T-cell (primary cell): ENCODE data around the gene GRM8. TPM values are rescaled to one million over a fixed set of nuclear protein-coding genes. Genes with fewer than 3 reads are reported as not detected.

Experiments
- ATAC-seq, 4 experiments: fragments of 200-7000 bp in 3 of 4; fragments of 150-1000 bp in 1 of 4; cut with Tn5 transposase; replicated peaks in 1 of 4; 1 replicate in 3 of 4; 2 replicates in 1 of 4; pipeline ENCODE4 v1.10.0; 2021; ENCODE audit warnings: moderate library complexity in 3 of 4, mild to moderate bottlenecking in 2 of 4, moderate number of reproducible peaks in 1 of 4
- CTCF ChIA-PET, 2 donors: fragments of 300-600 bp; sonication (Branson Sonifier 250); formaldehyde crosslinking; loops; one replicate each; lab custom pipeline; 2022; ENCODE audit warnings: antibody characterized with exemption in 2 of 2; lab: Charles Lee
- POLR2A ChIA-PET, 2 donors: fragments of 300-600 bp; sonication (Branson Sonifier 250); formaldehyde crosslinking; loops; one replicate each; lab custom pipeline; 2022; ENCODE audit warnings: antibody characterized with exemption in 2 of 2; lab: Charles Lee
- DNase-seq, 35 experiments: peaks; one replicate each; pipeline versions ENCODE4 v3.0.0 to v3.0.0-alpha.2; 2013 to 2023
- H3K27ac ChIP-seq: one replicate; pipeline ENCODE4 v1.5.1; 2013; ENCODE audit warnings: low read length
- H3K27me3 ChIP-seq, 2 experiments: replicated peaks in 1 of 2; 1 replicate in 1 of 2; 2 replicates in 1 of 2; pipeline versions ENCODE4 v1.6.1 to v1.7.0; 2013; ENCODE audit warnings: low read length in 1 of 2, mixed read lengths in 1 of 2; ENCODE audit not compliant: control insufficient read depth in 2 of 2, insufficient read depth in 2 of 2; ENCODE audit errors: extremely low read depth in 1 of 2
- H3K36me3 ChIP-seq, 2 donors: 1 replicate in 1 of 2; 2 replicates in 1 of 2; pipeline versions ENCODE4 v1.6.1 to v1.7.0; 2013; ENCODE audit warnings: low read length in 1 of 2; ENCODE audit not compliant: control insufficient read depth in 2 of 2, insufficient read depth in 1 of 2; ENCODE audit errors: extremely low read depth in 1 of 2
- H3K4me1 ChIP-seq, 2 experiments: 1 replicate in 1 of 2; 2 replicates in 1 of 2; pipeline versions ENCODE4 v1.6.1 to v1.7.0; 2013; ENCODE audit warnings: low read length in 2 of 2, mixed read lengths in 1 of 2; ENCODE audit not compliant: insufficient read depth in 2 of 2, control insufficient read depth in 1 of 2; ENCODE audit errors: extremely low read depth in 1 of 2
- H3K4me3 ChIP-seq, 2 donors: 1 replicate in 1 of 2; 2 replicates in 1 of 2; pipeline versions ENCODE4 v1.5.1 to v1.7.0; 2013; ENCODE audit warnings: mild to moderate bottlenecking in 2 of 2, low read length in 1 of 2, moderate library complexity in 1 of 2; ENCODE audit not compliant: control insufficient read depth in 1 of 2; ENCODE audit errors: extremely low read depth in 1 of 2
- H3K9me3 ChIP-seq: 2 replicates; pipeline ENCODE4 v1.7.0; 2013
- H3K27ac Mint-ChIP-seq, 2 donors: one replicate each; pipeline ENCODE4 v1.8.0; 2020 to 2021; ENCODE audit warnings: mild to moderate bottlenecking in 2 of 2, mixed read lengths in 2 of 2
- H3K27me3 Mint-ChIP-seq, 2 donors: one replicate each; pipeline ENCODE4 v1.8.0; 2021 to 2022; ENCODE audit warnings: mixed read lengths in 2 of 2
- H3K36me3 Mint-ChIP-seq: one replicate; pipeline ENCODE4 v1.8.0; 2021; ENCODE audit warnings: mixed read lengths
- H3K4me1 Mint-ChIP-seq, 3 donors: one replicate each; pipeline ENCODE4 v1.8.0; 2020 to 2022; ENCODE audit warnings: mixed read lengths in 3 of 3, mild to moderate bottlenecking in 1 of 3
- H3K4me3 Mint-ChIP-seq, 3 donors: one replicate each; pipeline ENCODE4 v1.8.0; 2020 to 2022; ENCODE audit warnings: mild to moderate bottlenecking in 3 of 3, mixed read lengths in 3 of 3, moderate library complexity in 3 of 3
- H3K9me3 Mint-ChIP-seq, 3 donors: one replicate each; pipeline ENCODE4 v1.8.0; 2020 to 2022; ENCODE audit warnings: mixed read lengths in 3 of 3
- WGBS: methylation state at CpG from one replicate; pipeline ENCODE4 v1.1.5; 2013; ENCODE audit warnings: missing lambda C conversion rate; ENCODE audit not compliant: insufficient coverage; 5-methylcytosine and 5-hydroxymethylcytosine counted together
- total RNA-seq, 35 experiments: library from RNA in 6 of 35; stranded (reverse) in 6 of 35; fragments of 120-200 nt in 1 of 35; gene quantifications; one replicate each; pipeline versions ENCODE4 v1.2.1 to v1.2.4 and lab custom pipeline; 2013 to 2026

Gene GRM8
- total RNA-seq, 5 donors from 2014 or later (not counting 1 experiment from before 2014, with no cell fraction given): not detected

DNA sequence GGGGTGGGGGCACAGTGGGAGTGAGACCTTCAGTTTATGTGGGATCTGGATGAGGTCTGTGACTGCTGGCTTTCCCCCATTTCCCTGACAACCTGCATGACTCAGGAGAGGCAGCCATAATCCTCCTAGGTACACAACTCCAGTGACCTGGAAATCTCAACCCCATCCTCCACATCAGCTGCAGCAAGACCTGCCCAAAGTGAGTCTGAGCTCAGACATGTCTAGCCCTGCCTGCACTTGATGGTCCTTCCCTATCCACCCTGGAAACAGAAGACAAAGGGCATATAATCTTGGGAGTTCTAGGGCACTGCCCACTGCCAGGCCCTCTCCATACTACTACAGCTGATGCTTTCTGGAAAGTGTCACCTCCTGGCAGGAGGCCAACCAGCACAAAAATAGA is 75.6 kb downstream of the GRM8 start:
- peaks cover 19 to 34% of the 10 kb centered on the region in 2 donors for H3K27me3 Mint-ChIP-seq
- H3K4me1 Mint-ChIP-seq: no peaks in the 10 kb centered on the region

DNA sequence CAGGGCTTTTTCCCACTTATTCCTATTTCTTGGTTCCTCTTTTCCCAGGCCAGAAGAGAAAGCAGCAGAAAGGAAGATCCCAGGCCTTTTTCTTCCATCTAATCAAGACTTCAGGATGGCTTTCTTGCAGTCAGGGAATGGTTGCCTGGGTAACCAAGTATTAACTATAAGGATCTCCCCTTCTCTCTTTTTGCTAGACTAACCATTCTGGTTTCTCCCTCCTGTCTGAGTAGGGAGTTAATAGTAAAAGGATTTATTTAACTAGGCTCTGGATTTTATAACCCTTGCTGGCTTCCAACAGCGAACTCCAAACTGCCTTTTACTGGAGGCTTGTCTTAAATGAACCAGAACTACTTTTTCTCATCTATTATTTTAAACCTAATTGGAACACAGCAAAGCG is 90.4 kb downstream of the GRM8 start:
- CTCF ChIA-PET: no interaction called here
- H3K4me1 ChIP-seq: no peaks in the 10 kb centered on the region
- ATAC-seq (no peak), DNase-seq (no peak)
- H3K27me3 ChIP-seq: peaks cover 0 to 6% of the 10 kb centered on the region in 2 experiments
- H3K9me3 ChIP-seq: no peaks in the 10 kb centered on the region
- no peaks in the 10 kb centered on the region for H3K9me3 Mint-ChIP-seq
- H3K27ac Mint-ChIP-seq: no peak overlapping the region
- WGBS: 60% methylated on average over 1 of the region's 2 CpGs
- H3K4me3 ChIP-seq: no peak overlapping the region
- no peak overlapping the region for H3K4me3 Mint-ChIP-seq
- H3K4me1 Mint-ChIP-seq: no peaks in the 10 kb centered on the region
- H3K36me3 ChIP-seq: no peaks in the 10 kb centered on the region
- no peaks in the 10 kb centered on the region for H3K36me3 Mint-ChIP-seq
- H3K27ac ChIP-seq: no peak overlapping the region
- H3K27me3 Mint-ChIP-seq: peaks cover 11 to 25% of the 10 kb centered on the region in 2 donors
- POLR2A ChIA-PET: no interaction called here

More for the DNA sequence above, 75.6 kb downstream of the GRM8 start:
- H3K27me3 ChIP-seq: peaks cover 0 to 7% of the 10 kb centered on the region in 2 experiments
- POLR2A ChIA-PET: no interaction called here
- H3K27ac Mint-ChIP-seq: no peak overlapping the region
- CTCF ChIA-PET: no interaction called here
- H3K4me3 Mint-ChIP-seq: no peak overlapping the region
- no peaks in the 10 kb centered on the region for H3K36me3 ChIP-seq
- DNase-seq (no peak), ATAC-seq (no peak)
- no peaks in the 10 kb centered on the region for H3K4me1 ChIP-seq
- H3K9me3 ChIP-seq: no peaks in the 10 kb centered on the region
- H3K4me3 ChIP-seq: no peak overlapping the region
- H3K36me3 Mint-ChIP-seq: no peaks in the 10 kb centered on the region
- H3K9me3 Mint-ChIP-seq: peaks cover 2 to 23% (median 15%) of the 10 kb centered on the region in 3 donors
- no peak overlapping the region for H3K27ac ChIP-seq

DNA sequence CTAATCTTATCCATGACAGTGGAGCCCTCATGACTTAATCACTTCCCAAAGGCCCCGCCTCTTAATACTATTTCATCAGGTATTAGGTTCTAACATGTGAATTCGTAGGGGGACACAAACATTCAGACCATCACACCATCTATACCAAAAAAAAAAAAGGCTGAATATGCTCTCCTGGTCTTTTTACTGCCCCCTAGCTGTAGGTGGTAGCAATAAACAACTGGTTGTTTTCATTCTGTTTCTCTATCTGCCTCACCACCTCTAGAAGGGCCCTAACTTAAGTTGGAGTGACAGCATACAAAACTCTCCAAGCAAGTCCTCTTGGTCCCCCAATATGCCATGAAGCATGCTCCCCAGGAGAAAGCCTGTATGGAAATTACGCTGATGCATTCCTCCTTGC is 94.1 kb downstream of the GRM8 start:
- Histone ChIP-seq H3K9me3 (no peaks in the 10 kb centered on the region), H3K27me3 (peaks cover 0 to 6% of the 10 kb centered on the region in 2 experiments), H3K4me1 (no peaks in the 10 kb centered on the region), H3K27ac (no peak overlapping the region), H3K4me3 (no peak overlapping the region), H3K36me3 (no peaks in the 10 kb centered on the region)
- H3K4me3 Mint-ChIP-seq: no peak overlapping the region
- CTCF ChIA-PET: no interaction called here
- no peak for ATAC-seq
- no peak overlapping the region for H3K27ac Mint-ChIP-seq
- no peaks in the 10 kb centered on the region for H3K4me1 Mint-ChIP-seq
- DNase-seq: no peak
- H3K27me3 Mint-ChIP-seq: peaks cover 12 to 22% of the 10 kb centered on the region in 2 donors
- H3K36me3 Mint-ChIP-seq: no peaks in the 10 kb centered on the region
- POLR2A ChIA-PET: no interaction called here
- WGBS: 17% methylated on average over 1 of the region's 3 CpGs
- H3K9me3 Mint-ChIP-seq: peaks cover 0 to 2% (median 0%) of the 10 kb centered on the region in 3 donors

DNA sequence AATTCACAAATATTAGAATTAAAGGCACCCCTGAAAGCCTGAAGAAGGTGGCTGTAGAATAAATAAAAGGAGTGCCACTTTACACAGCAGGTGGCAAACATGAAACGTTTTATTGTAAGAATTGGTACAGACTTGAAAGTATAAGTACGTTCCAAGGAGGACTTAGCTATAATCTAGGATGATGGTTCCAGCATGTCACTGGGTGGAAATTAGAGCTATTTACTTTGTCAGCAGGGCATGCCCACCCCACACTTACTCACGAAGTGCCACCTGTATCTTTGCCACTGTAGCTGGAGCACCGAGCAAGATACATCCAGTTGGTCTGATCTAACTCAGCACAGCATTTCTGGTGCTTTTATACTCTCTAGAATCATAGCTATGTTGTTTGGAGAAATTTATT is 97.8 kb downstream of the GRM8 start:
- no peaks in the 10 kb centered on the region for H3K9me3 ChIP-seq
- H3K27me3 ChIP-seq: no peaks in the 10 kb centered on the region
- no peak overlapping the region for H3K27ac Mint-ChIP-seq
- no peak overlapping the region for H3K4me3 ChIP-seq
- POLR2A ChIA-PET: no interaction called here
- CTCF ChIA-PET: no interaction called here
- H3K27ac ChIP-seq: no peak overlapping the region
- ATAC-seq (no peak), DNase-seq (no peak)
- no peaks in the 10 kb centered on the region for H3K4me1 ChIP-seq
- no peaks in the 10 kb centered on the region for H3K4me1 Mint-ChIP-seq
- no peaks in the 10 kb centered on the region for H3K36me3 Mint-ChIP-seq
- H3K36me3 ChIP-seq: no peaks in the 10 kb centered on the region
- 40% methylated on average over 1 of the region's 4 CpGs for WGBS
- peaks cover 7 to 15% of the 10 kb centered on the region in 2 donors for H3K27me3 Mint-ChIP-seq
- peaks cover 0 to 2% (median 0%) of the 10 kb centered on the region in 3 donors for H3K9me3 Mint-ChIP-seq
- no peak overlapping the region for H3K4me3 Mint-ChIP-seq

DNA sequence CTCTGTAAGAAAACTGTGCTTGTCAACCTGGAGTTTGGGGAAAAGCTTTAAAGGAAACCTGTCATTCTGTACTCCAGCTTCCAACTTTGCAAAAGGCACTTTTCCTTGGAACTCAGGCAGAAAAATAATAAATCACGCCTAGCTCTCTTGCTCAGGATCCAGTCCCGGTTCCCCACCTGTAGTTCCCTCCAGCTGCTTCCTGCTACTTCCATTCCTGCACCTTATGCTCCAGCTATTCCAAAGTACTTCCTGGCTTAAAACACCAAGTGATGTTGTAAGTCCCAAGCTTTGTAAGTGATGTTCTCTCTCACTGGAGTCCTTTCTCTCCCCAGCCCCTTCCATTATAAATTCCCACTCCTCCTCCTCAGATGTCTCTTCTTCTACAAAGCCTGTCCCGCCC is 98.6 kb downstream of the GRM8 start:
- Histone ChIP-seq H3K36me3 (no peaks in the 10 kb centered on the region), H3K4me3 (no peak overlapping the region), H3K27ac (no peak overlapping the region), H3K4me1 (no peaks in the 10 kb centered on the region), H3K27me3 (no peaks in the 10 kb centered on the region), H3K9me3 (no peaks in the 10 kb centered on the region)
- Mint-ChIP-seq H3K27me3 (peaks cover 9 to 19% of the 10 kb centered on the region in 2 donors), H3K36me3 (no peaks in the 10 kb centered on the region), H3K4me3 (no peak overlapping the region), H3K9me3 (peaks cover 0 to 2% (median 0%) of the 10 kb centered on the region in 3 donors), H3K27ac (no peak overlapping the region), H3K4me1 (no peaks in the 10 kb centered on the region)
- CTCF ChIA-PET: no interaction called here
- POLR2A ChIA-PET: no interaction called here
- DNase-seq (no peak), ATAC-seq (no peak)
- 73% methylated on average over 2 of the region's 3 CpGs for WGBS

DNA sequence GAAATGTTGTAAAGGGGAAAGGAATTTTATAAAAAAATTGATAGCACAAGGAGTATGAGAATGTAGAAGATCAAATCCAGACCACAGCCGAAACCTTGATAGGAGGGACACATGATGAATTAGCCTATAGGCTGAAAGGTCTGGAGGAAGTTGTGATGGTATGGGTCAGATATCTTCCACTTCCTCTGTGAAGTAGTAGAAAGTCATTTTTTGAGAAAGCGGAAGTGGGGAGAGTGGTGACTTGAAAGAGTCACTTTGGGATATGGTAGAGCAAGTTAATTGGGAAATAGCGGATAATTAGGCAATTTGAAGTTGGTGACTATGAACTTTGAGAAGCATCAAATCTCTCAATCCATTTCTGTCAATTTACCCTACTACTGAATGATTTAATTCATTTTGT is 99.4 kb downstream of the GRM8 start:
- Mint-ChIP-seq H3K4me1 (no peaks in the 10 kb centered on the region), H3K4me3 (no peak overlapping the region), H3K27ac (no peak overlapping the region), H3K36me3 (no peaks in the 10 kb centered on the region), H3K27me3 (peaks cover 9 to 19% of the 10 kb centered on the region in 2 donors), H3K9me3 (peaks cover 0 to 2% (median 0%) of the 10 kb centered on the region in 3 donors)
- H3K27me3 ChIP-seq: no peaks in the 10 kb centered on the region
- H3K4me1 ChIP-seq: no peaks in the 10 kb centered on the region
- ATAC-seq (no peak), DNase-seq (no peak)
- H3K9me3 ChIP-seq: no peaks in the 10 kb centered on the region
- POLR2A ChIA-PET: no interaction called here
- CTCF ChIA-PET: no interaction called here
- 100% methylated on average over 1 of the region's 3 CpGs for WGBS
- no peaks in the 10 kb centered on the region for H3K36me3 ChIP-seq
- H3K4me3 ChIP-seq: no peak overlapping the region
- H3K27ac ChIP-seq: no peak overlapping the region

DNA sequence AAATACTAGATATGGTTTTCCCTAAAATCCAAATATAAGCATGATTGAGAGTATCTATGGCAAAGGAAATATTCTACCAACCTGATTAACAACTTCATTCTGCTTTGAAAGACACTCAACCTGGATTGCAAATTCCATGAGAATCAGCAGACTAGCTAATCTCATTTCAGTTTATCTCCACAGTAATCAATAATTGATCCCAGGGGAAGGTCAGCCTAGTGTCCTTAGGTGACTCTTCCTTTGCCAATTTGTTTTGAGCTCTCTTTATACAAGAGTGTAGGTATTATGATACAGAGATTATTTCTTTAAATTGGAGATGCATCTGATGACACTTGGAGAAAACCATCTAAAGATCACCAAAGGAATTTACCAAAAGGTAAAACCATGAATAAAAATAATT is 100.3 kb downstream of the GRM8 start:
- no peaks in the 10 kb centered on the region for H3K4me1 Mint-ChIP-seq
- Histone ChIP-seq H3K27me3 (no peaks in the 10 kb centered on the region), H3K4me1 (no peaks in the 10 kb centered on the region), H3K9me3 (no peaks in the 10 kb centered on the region), H3K36me3 (no peaks in the 10 kb centered on the region), H3K27ac (no peak overlapping the region), H3K4me3 (no peak overlapping the region)
- H3K27ac Mint-ChIP-seq: no peak overlapping the region
- H3K36me3 Mint-ChIP-seq: no peaks in the 10 kb centered on the region
- peaks cover 14 to 21% of the 10 kb centered on the region in 2 donors for H3K27me3 Mint-ChIP-seq
- ATAC-seq (no peak), DNase-seq (no peak)
- H3K4me3 Mint-ChIP-seq: no peak overlapping the region
- ChIA-PET CTCF (no interaction called here), POLR2A (no interaction called here)
- peaks cover 0 to 2% (median 0%) of the 10 kb centered on the region in 3 donors for H3K9me3 Mint-ChIP-seq
